ENCODE results near the gene DICER1.

Gene DICER1

DNA sequence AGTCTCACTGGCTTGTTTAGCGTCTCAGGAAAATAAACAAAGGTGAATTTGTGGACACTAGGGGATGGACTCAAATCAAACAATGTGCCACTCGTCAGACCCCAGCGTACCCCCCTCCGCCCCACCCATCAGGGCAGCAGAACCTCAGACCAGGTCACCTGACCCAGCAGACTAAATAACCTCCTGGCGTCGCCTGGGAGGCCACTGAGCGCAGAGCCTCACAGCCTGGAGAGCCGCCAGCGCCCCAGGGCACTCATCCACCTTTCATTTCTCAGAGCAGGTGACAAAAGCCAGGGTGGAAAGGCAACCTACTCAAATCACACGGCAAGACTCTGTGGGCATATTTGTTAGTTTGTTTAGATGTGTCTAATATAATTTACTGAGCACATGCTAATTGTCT lies 100.9 kb downstream of the DICER1 start:
- no peak for DNase-seq (ENCODE audit: low spot score)

DNA sequence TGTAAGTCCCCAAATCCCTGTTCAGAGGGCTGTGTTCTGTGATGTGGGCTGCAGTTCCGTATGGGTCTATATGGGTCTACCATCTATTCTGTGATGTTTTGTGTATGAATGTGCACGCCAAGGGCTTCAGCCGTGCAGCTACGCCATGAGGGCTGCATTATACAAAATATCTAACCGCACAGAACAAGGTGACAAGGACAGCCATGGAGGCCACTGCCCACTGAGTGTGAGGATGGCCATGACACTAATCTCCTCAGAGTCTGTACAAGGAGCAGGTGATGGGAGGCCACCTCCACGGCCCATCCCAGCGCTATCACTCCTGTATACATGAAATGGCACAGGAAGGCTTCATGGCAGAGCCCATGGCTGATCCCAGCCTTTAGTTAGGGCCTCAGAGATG lies 102.0 kb downstream of the DICER1 start:
- DNase-seq (ENCODE audit: low spot score): no peak

DNA sequence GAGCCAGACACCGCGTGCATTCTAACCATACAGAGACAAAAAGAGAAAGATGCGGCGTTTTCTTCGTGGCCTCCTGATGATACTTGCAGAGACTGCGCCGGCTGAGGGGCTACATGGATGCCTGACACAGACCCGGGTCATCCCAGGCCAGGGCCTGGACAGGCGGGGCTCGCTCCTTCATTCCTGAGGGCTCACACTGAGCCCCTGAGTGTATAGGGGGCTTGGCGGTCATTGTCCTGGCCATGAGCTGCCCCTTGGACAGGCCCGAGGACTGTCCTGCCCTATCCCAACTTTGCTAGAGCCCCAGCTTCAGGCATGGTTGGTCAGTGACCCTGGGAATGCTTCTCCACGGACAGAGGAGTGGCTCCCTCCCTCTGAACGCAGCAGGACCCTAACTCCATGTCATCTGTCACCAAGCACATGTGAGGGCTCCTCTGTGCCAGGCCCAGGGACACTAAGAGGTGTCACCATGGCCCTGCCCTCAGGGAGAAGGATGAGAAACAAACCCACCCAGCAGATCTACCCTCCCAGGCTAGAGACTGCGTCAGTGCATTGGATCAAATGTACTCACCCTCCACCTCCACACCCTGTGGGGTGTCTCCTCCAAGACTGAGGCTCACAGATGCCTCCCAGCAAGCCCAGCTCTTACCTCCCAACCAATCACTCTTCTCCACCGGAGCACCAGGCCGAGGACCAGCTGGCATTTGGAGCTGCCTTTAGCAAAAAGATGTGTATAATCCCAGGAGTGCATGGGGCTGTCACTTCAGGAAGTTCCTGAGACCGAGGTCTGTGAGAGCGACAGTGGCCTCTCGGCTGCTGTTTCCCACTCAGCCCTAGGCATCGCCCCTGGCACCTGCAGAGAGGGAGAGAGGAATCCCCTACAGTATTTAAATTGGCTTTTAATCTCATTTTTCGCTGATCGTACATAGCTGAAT lies 102.7 kb downstream of the DICER1 start:
- DNase-seq (ENCODE audit: low spot score): no peak

DNA sequence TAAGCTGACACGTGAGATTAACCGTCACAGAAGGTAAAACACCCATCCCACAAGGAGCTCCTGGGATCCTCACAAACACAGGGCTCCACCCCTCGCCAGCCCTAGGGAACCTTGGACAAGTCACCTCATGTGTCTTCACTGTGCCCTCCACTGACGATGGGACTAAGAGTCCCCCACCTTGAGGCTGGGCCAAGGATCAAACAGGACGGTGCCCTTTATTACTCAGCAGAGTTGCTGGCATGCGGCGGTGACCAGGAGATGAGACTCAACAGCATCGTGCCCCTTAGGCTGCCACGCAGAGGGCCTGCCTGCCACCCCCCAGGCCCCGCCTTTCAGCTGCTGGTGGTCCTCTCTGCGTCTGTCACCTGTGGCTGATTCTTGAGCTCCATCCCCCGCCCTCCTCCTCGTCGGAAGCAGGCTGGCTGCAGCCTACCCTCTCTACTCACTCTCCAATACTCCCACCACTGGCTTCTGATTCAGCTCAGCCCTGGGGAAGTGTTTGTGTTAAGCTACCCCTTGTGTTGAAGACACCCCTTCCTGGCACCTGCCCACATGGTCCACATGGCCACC lies 105.2 kb downstream of the DICER1 start:
- DNase-seq (ENCODE audit: low spot score): no peak

DNA sequence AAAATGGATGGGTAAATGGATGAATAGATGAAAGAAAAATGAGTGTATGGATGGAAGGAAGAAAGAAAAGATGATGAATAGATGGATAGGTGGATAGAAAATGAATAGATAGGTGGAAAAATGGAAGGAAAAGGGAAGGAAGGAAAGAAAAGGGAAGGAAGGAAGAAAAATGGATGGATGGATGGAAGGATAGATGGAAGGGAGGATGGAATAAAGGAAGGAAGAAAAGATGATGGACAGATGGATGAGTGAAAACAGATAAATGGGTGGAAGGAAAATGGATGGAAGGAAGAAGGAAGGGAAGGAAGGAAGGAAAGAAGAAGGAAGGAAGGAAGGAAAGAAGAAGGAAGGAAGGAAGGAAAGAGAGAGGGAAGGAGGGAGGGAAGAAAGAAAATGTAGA lies 107.4 kb downstream of the DICER1 start:
- DNase-seq (ENCODE audit: low spot score): no peak

DNA sequence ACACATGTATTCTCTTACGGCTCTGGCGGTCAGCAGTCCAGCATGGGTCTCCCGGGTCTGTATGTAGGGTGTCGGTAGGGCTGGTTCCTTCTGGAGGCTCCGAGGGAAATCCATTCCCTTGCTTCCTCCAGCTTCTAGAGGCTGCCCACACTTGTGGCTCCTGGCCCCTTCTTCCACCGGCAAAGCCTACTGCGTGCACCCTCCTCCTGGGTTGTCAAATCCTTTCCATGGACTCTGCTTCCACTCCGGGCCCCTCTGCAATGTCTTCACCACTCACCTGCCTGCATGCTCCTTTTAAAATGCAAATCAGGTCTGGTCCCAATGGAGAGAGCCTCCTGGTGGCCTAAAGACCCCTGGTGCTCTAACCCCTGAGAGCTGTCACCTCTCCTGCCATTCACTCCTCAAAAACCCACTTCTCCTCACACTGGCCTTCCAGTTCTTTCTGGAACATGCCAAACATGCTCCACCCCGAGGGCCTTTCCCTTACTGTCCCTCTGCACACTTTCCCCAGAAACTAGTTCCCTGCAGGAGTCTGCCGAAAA lies 108.5 kb downstream of the DICER1 start:
- DNase-seq (ENCODE audit: low spot score): no peak

DNA sequence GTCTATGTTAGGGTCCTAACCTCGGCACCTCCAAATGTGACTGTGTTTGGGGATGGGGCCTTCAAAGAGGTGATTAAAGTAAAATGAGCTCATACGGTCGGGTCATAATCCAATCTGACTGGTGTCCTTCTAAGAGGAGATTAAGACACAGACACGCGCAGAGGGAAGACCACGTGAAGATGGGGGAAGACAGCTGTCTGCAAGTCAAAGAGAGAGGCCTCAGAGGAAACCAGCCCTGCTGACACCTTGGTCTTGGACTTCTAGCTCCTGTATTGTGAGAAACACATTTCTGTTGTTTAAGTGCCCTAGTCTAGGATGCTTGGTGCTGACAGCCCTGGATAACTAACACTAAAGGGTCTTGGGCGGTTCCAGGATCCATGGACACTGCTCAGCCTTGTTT lies 109.6 kb downstream of the DICER1 start:
- DNase-seq (ENCODE audit: low spot score): no peak

DNA sequence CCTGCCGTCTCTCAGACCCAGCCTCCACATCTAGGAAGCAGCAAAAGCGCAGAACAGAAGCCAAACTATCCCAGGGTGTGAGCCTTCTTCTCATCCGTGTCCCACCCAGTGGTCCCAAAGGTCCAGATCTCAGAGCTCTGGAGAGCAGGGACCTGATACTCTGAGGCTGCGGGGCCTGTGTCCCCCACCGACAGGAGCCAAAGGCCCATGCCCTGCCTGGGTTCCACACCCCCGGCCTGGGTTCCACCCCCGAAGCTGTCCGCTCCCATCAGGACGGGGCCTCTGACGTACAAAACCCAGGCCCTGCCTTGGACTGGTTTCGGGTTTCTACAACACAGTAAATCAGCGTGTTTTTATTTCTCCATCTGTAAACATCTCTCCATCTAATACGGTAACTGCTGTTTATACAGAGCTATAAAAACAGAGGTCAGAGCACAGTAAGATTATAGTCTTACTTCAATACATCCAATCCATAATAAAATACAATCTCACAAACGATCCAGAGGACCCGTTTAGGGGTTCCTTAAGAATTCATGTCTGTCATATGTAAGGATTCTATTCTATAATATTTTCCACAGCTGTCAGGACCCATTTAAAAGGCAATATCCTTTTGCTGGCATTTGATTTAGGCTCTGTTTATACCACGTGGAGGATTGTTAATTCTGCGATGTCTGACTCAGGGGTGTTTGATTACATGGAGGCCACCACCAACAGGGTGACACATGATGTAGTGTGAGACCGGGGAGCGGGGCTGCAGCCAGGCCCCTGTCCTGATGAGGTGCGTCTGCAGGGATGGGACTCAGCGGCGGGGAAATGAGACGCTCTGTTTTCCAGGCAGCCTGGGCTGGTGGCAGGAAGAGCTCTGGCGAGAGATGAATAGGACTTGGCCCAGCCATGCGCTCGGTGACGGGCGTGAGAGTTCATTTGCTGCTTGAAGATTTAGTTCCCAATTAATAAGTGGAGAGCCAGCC lies 110.3 kb downstream of the DICER1 start:
- no peak for DNase-seq (ENCODE audit: low spot score)

DNA sequence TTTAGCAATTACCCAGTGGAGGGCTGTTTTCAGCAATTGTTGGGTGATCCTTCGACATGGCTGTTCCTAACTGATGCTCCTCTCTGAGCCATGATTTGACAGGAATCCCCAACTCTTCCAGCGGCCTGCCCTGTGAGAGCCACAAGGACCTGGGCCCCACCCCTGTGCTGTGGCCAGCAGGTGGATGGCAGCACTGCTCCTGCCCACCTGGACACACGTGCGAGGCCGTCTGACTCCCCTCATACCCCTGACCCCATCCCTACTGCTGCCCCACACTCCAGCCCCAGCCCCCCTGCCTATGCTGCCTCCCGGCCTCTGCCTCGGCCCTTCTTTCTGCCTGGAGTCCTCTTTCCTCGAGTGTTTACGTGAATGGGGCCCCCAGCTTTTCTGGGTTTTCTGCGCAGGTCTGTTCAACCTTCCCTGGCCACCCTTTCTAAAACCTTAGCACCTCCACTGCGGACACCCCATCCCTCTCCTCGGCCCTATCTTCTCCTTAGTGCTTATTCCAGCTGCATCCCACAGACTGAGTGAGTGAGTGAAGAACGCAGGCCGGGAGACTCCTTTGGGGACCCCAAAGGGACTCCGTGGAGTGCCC lies 111.4 kb downstream of the DICER1 start:
- no peak for DNase-seq (ENCODE audit: low spot score)

DNA sequence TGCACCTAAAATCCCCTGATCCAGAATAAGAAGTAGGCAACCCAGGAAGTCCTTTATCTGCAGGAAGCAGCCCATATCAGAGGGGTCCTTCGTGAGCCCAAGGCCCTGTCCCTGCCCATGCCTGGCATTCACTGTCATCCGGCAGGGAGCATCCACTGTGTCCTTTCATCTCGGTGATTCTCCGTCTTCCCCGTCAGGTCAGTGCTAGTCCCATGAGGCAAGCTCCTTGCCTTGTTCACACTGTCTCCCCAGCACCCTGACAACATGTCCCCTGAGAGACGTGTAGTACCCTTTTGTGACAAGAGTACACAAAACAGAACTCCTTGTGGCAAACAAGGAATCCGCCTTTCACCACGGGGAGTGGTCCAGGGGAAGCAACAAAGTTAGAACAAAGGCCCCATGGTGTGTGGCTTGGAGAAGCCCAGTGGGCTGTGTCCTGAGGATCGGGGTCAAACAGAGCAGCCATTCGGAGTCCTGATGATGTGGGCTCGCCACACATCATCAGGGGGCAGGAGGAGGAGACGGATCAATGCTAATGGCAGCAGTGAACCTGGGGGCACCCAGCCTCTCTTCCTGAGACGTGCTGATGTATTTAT lies 112.1 kb downstream of the DICER1 start:
- no peak for DNase-seq (ENCODE audit: low spot score)

DNA sequence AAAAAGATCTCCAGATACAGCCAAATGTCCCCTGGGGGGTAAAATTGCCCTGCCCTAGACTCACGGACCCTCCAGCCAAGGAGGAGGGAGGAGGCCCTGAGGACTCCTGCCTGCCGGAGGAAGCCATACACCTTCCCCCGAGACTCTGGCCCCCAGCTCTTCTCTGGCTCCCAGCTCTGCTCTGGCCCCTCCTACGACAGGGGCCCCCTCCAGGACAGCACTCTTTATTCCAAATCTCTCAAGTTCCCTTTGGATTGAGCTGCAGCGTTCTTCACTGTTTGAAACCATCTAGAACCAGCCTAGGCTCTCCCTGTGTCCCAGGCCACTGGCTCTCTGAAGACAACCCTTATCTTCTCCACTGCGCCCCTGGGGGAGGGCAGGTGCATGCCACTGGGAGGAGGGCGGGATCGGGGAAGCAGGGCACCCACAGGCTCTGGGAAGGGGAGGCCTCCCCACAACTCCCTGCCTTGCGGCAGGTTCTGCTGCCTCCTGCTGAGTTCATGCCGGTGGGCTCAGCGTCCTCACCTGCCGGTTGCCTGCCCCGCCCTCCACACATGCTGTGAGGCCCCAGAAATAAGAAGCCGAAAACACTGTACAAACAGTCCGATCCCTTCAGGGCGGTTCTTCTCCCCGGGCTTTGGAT lies 112.7 kb downstream of the DICER1 start:
- DNase-seq (ENCODE audit: low spot score): no peak

DNA sequence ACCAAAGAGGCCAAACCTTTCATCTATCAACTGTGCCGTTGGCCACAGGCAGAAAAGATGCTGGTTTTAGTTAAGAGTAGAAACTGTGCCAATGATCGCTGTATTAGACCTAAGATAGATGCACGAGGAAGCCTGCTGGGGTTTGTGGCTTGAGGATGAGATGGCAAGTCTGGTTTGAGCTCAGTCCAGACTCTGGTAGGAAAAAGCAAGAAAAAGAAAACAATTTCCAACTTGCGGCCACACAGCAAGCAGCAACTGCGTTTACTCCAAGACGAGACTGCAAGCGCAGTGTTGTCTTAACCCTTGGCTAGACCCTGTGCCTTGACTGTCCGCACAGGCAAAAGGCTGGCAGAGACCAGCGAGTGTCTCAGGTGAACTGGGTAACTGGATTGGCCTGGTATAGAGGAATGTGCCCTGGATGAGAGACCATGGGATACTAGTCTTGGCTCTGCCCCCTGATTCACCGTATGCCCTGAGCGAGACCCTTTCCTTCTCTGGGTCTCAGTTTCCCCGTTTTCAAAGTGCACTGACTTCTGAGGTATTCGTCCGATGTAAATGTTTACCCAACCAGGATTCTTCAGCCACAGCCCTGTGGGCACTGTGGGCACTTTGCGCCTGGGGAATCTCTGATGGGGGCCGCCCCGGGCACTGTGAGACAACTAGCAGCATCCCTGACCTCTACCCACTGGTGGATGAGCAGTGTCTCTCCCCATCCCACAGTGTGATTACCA lies 113.4 kb downstream of the DICER1 start:
- DNase-seq (ENCODE audit: low spot score): no peak

DNA sequence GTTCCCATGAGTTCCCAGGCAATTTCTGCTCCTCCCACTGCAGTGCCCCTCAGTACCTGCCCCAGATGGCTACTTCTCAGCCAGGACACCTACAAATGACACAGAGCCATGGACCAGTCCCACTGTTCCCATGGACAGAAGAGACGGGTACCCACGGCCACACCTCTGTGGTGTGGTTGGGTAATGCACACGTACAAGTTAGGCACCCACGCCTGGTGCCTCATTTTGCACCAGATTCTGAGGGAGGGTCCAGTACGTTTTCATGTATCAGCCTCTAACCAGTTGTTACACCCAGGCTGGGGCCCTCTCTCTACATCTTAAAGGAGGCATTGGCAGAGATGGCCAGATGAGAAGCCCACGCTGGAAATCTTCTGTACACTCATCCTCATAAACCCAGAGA lies 114.0 kb downstream of the DICER1 start:
- DNase-seq (ENCODE audit: low spot score): no peak

DNA sequence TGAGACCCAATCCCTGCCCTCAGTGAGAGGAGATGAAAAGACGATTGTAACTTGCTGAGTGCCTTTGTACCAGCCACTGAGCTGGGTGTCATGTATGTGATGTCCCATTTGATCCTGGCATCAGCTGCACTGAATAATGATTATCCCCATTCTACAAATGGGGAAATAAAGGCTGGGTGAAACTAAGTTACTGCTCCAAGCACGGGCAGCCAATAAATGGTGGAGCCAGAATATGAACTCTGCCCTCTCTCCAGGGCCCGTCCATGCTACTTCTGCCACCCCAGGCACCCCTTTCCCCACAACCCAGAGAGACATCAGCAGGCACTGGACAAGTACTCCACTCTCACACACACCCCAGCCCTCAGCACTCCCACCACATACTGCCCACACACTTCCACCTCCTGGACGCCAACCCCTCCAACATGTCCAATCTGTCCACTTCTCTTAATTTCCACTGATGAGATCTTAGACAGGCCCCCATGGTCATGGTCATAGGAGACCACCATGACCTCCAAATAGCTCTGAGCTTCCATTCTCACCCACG lies 115.8 kb downstream of the DICER1 start:
- DNase-seq (ENCODE audit: low spot score): no peak

DNA sequence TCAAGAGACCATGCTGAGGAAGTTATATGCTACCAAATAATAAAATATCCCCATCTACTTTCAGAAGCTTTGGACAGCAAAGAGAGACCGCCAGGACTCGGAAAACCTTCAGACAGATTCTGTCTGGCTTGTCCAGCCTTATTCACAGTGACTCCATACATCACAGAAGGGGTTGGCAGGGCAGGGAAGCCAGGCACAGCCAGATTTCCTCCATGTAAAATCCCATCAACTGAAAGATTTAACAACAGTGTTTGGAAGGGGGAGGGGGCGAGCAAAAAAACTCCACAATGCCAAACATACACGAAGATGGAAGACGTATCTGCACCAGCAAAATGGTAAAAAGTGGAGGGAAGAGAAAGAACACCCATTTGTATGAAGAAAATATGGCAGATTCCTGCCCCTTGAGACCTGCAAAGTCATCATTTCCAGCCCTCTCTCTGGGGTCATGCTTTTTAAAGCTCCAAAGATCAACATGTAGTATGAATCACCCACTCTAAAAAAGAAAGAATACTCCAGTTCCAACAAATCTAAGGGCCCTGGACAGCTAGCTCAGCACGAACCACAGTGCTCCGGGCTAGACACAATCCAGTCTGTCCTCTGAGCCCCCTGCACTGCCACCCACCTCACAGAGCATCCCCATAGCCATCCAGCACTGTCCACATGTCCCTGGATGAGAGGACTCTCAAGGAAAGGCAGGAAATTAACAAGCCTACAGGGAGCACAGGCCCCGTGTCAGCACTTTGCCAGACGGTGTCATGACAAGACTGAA lies 116.4 kb downstream of the DICER1 start:
- DNase-seq (ENCODE audit: low spot score): no peak

DNA sequence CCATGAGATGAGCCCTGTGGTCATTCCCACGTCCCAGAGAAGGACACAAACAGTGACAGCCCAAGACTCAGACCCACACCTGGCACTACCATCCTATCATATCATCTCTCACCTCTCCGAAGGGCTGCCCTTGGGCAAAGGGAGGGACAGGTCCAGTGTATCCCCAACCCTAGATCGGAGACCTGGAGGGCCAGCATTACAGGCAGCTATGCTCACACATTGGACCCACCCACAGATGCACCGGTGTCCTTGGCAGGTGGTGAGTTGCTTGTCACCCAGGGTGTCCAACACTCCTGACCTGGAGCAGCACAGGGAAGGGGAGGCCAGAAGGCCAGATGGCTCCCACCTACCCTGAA lies 117.4 kb downstream of the DICER1 start:
- no peak for DNase-seq (ENCODE audit: low spot score)

DNA sequence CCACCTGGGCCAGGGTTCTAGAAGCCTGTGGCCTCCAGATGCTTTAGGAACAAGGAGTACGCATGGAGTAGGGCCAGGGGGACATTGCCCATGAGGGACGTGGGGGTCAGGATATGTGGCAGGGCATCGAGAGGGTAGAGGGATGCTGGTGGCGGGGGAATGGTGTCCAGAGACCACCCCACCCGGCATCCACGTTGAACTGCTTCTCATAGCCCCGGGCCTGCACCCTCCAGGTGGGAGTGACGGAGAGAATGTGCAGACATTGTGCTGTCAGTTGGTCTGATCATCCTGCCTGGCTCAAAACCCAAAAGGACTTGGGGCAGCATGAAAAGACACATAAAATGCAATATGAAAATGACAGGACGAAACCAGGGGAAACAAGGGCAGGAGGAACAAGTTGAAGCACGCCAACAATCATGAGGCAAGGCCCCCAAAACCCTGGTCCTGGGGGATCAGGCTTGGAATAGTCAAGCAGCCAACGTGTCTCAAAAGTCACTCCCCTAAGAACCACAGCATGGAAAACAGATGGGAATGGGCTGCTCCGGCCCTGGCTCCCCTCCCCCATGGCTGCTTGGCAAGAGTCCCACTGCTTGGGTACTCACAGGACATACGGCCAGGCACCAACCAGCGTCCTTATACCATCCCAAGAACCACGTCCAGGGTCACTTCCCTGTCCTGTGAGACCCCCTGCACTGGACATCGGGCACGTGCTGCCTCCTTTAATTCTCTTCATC lies 117.9 kb downstream of the DICER1 start:
- no peak for DNase-seq (ENCODE audit: low spot score)

DNA sequence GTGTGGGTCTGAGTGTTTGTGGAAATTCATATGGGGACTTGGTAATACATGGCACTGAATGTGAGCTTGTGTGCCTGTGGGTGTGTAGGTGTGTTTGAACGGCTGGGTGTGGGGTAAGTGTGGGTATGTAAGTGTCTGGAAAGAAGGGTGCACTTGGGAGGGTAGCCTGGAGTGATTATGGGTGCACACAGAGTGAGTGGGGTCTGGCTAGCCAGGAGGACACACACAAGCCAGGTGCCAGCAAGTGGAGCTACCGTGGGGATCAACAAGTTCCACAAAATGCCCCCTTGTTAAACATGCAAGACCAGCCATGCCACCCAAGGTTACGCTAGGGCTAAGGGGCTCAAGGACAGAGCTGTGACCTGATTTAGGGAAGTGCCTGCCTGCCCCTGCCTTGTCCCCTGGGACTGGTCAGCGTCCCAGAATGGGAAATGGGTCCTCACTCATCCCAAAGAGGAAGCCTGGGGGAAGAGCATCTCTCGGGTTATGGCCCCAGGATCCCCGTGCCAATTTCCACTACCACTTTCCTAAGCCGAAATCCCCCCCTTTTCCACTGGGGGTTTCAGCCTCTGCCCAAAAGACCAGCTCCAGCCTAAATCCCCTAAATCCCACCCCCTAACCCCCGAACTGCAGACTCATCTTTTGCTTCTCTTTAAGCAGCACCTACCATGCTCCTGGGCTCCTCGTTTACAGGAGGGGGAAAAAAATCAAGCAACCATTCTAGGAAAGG lies 118.6 kb downstream of the DICER1 start:
- no peak for DNase-seq (ENCODE audit: low spot score)

Data from putamen (tissue), 1 donor.